ENCODE measurements around the gene GPR153. TPM values are rescaled to one million over a fixed set of nuclear protein-coding genes. Genes with fewer than 3 reads are reported as not detected.

GPR153 gene
- total and polyA plus RNA-seq, 2 of the 13 experiments (the other 11 are each of a cell fraction or from before 2014, with no cell fraction given): 0.22 to 0.31 TPM

- Histone ChIP-seq H3K27me3 (ENCODE audit: control insufficient read depth in 1 of 2, insufficient read depth in 2 of 2, low read length in 2 of 2) (peaks cover 17 to 69% of the 10 kb centered on the region in 2 experiments), H3K36me3 (replicated peaks in 1 of 2; ENCODE audit: control insufficient read depth in 1 of 2, insufficient read depth in 2 of 2, low read length in 2 of 2) (no peaks in the 10 kb centered on the region), H3K79me2 (ENCODE audit: insufficient read depth, low read length) (no peaks in the 10 kb centered on the region), H3K4me2 (ENCODE audit: low read depth, low read length) (no peak overlapping the region), H3K27ac (ENCODE audit: extremely low read length, insufficient read depth, low read length) (no peak overlapping the region), H4K20me1 (ENCODE audit: insufficient read depth, low read length) (0 out of 2 replicates have a peak, but pooled peaks cover 2% of the 10 kb centered on the region), H3K9me3 (ENCODE audit: low read length) (no peaks in the 10 kb centered on the region), H3K9ac (ENCODE audit: insufficient read depth, low read depth, low read length) (no peak overlapping the region), H3K4me1 (ENCODE audit: insufficient read depth, low read length) (peaks cover 22% of the 10 kb centered on the region), H2AFZ (ENCODE audit: low read length) (no peak overlapping the region), H3K4me3 (replicated peaks in 1 of 3; ENCODE audit: insufficient read depth in 1 of 3, low read depth in 2 of 3, low read length in 3 of 3) (no peak overlapping the region)
- CTCF ChIA-PET (ENCODE audit: low intra/inter-chr PET ratio, low total read pairs): interaction anchor here (1.0 to 3.4 kb wide), 2 partner anchors 95 kb away, joined by 3 to 39 read pairs; no protein-coding TSS in a partner anchor
- POLR2A ChIA-PET: no interaction called here
- in situ Hi-C loops (cut with HindIII; ENCODE audit: extremely low pct_ligation_motif_present, low pct_unique_long_range_greater_than_20kb) (loop anchor here (5.0 to 10.0 kb wide), 3 partner anchors 34 to 167 kb away; partner anchors contain the start of gene HES2), intact Hi-C loops (cut with micrococcal nuclease; ENCODE audit: unreplicated experiment) (loop anchor here (5.0 to 10.0 kb wide), 2 partner anchors 143 to 144 kb away; partner anchors contain the start of gene ACOT7)
- no TSS peak for BruUV-seq (replicated peaks)
- no peak for TF ChIP-seq AKNA (CRISPR knock-in tag; IDR thresholded peaks at IDR 0.05; ENCODE audit: borderline replicate concordance)
- no peak for TF ChIP-seq NBN (conservative IDR thresholded peaks at IDR 0.05)
- TF ChIP-seq THYN1 (CRISPR knock-in tag; IDR thresholded peaks at IDR 0.05; ENCODE audit: borderline replicate concordance, low read depth): no peak
- TF ChIP-seq MAX (IDR thresholded peaks at IDR 0.05): no peak
- TF ChIP-seq MED8 (CRISPR knock-in tag; IDR thresholded peaks at IDR 0.05; ENCODE audit: insufficient replicate concordance): no peak
- FAIRE-seq (no peak), ATAC-seq (no peak), DNase-seq (ENCODE audit: low spot score) (no peak)
- 49% methylated on average over 12 of the region's 14 CpGs for WGBS (ENCODE audit: low lambda C conversion rate)
Observed at GRCh38 chr1:6248161-6248776, 12.6 kb downstream of the GPR153 start.

All from HepG2 (cell line).